HEK293T (cell line): ENCODE data around the gene SELENOF.

ENCODE experiments used
- CTBP1 ChIP-seq: fragments of 450-650 bp; IDR thresholded peaks from 2 replicates; pipeline ENCODE4 v1.6.1; 2016; ENCODE audit warnings: borderline replicate concordance
- FOXK2 ChIP-seq: fragments of 450-650 bp; IDR thresholded peaks from 2 replicates; pipeline ENCODE4 v1.6.1; 2016; ENCODE audit warnings: mild to moderate bottlenecking
- LEF1 ChIP-seq: fragments of 450-650 bp; IDR thresholded peaks from 2 replicates; pipeline ENCODE4 v1.6.1; 2017; ENCODE audit warnings: mild to moderate bottlenecking, borderline replicate concordance
- NFRKB ChIP-seq: fragments of 450-650 bp; IDR thresholded peaks from 2 replicates; pipeline ENCODE4 v1.6.1; 2016; ENCODE audit warnings: mild to moderate bottlenecking, moderate library complexity
- PKNOX1 ChIP-seq: fragments of 450-650 bp; IDR thresholded peaks from 2 replicates; pipeline ENCODE4 v1.6.1; 2016

GRCh38 chr1:86933562-86934377, 19.8 kb upstream of the SELENOF start:
- TF ChIP-seq PKNOX1 (no peak), NFRKB (no peak), LEF1 (no peak), CTBP1 (no peak), FOXK2 (no peak)
